ENCODE data around the gene OSBPL6. TPM values are rescaled to one million over a fixed set of nuclear protein-coding genes. Genes with fewer than 3 reads are reported as not detected.

The OSBPL6 gene
- total RNA-seq, 1 experiment from 2014 or later: 2.3 TPM

DNA sequence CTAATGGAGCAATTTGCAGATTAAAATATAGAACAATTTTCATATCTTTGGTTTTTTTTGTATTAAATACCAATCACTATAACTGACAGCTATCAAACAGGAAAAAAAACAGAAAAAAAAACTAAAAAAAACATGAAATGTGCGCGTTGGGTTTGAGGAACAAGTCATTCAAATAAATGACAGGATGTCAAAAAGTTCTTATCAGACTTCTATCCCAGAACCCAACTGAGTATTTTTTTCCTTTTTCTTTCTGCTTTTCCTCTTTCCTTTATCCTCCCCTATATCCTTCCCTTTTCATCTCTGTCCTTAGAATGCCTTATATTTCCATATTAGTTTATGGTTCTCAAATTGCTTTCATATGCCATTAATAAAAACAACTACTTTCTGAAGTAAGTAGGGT lies 242.3 kb downstream of the OSBPL6 start:
- CTCF ChIA-PET: interaction anchor here (0.5 kb wide), 1 partner anchor 1539 kb away, joined by 4 read pairs; no protein-coding TSS in a partner anchor
- intact Hi-C loops (cut with micrococcal nuclease; ENCODE audit: unreplicated experiment): no loop called here
- Mint-ChIP-seq H3K36me3 (ENCODE audit: insufficient read depth, unreplicated experiment) (peaks cover 40% of the 10 kb centered on the region), H3K4me1 (ENCODE audit: low read depth, unreplicated experiment) (no peaks in the 10 kb centered on the region), H3K27me3 (ENCODE audit: unreplicated experiment) (no peaks in the 10 kb centered on the region), H3K4me3 (ENCODE audit: low read depth, unreplicated experiment) (no peak overlapping the region), H3K9me3 (ENCODE audit: low read depth, unreplicated experiment) (no peaks in the 10 kb centered on the region), H3K27ac (ENCODE audit: unreplicated experiment) (no peak overlapping the region)
- no peak for DNase-seq
- TF ChIP-seq, protein P1, sequence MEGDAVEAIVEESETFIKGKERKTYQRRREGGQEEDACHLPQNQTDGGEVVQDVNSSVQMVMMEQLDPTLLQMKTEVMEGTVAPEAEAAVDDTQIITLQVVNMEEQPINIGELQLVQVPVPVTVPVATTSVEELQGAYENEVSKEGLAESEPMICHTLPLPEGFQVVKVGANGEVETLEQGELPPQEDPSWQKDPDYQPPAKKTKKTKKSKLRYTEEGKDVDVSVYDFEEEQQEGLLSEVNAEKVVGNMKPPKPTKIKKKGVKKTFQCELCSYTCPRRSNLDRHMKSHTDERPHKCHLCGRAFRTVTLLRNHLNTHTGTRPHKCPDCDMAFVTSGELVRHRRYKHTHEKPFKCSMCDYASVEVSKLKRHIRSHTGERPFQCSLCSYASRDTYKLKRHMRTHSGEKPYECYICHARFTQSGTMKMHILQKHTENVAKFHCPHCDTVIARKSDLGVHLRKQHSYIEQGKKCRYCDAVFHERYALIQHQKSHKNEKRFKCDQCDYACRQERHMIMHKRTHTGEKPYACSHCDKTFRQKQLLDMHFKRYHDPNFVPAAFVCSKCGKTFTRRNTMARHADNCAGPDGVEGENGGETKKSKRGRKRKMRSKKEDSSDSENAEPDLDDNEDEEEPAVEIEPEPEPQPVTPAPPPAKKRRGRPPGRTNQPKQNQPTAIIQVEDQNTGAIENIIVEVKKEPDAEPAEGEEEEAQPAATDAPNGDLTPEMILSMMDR (IDR thresholded peaks at IDR 0.05; ENCODE audit: unreplicated experiment): no peak
- BruUV-seq (replicated peaks): no TSS peak

GRCh38 chr2:178441426-178441825 lies 247.1 kb downstream of the OSBPL6 start:
- H3K27ac Mint-ChIP-seq (ENCODE audit: unreplicated experiment): no peak overlapping the region
- H3K4me3 Mint-ChIP-seq (ENCODE audit: low read depth, unreplicated experiment): no peak overlapping the region
- no TSS peak for BruUV-seq (replicated peaks)
- no peaks in the 10 kb centered on the region for H3K4me1 Mint-ChIP-seq (ENCODE audit: low read depth, unreplicated experiment)
- no peaks in the 10 kb centered on the region for H3K9me3 Mint-ChIP-seq (ENCODE audit: low read depth, unreplicated experiment)
- CTCF ChIA-PET: no interaction called here
- no peaks in the 10 kb centered on the region for H3K27me3 Mint-ChIP-seq (ENCODE audit: unreplicated experiment)
- DNase-seq: no peak
- TF ChIP-seq, protein P1 (IDR thresholded peaks at IDR 0.05; ENCODE audit: unreplicated experiment): no peak
- peaks cover 31% of the 10 kb centered on the region for H3K36me3 Mint-ChIP-seq (ENCODE audit: insufficient read depth, unreplicated experiment)
- intact Hi-C loops (cut with micrococcal nuclease; ENCODE audit: unreplicated experiment): no loop called here

- H3K4me1 Mint-ChIP-seq (ENCODE audit: low read depth, unreplicated experiment): peaks cover 21% of the 10 kb centered on the region
- peaks cover 55% of the 10 kb centered on the region for H3K36me3 Mint-ChIP-seq (ENCODE audit: insufficient read depth, unreplicated experiment)
- no peaks in the 10 kb centered on the region for H3K27me3 Mint-ChIP-seq (ENCODE audit: unreplicated experiment)
- TF ChIP-seq, protein P1 (IDR thresholded peaks at IDR 0.05; ENCODE audit: unreplicated experiment): no peak
- H3K4me3 Mint-ChIP-seq (ENCODE audit: low read depth, unreplicated experiment): peak overlapping the region; percentile 90
- no peaks in the 10 kb centered on the region for H3K9me3 Mint-ChIP-seq (ENCODE audit: low read depth, unreplicated experiment)
- intact Hi-C loops (cut with micrococcal nuclease; ENCODE audit: unreplicated experiment): no loop called here
- BruUV-seq (replicated peaks): TSS peak; percentile 37
- DNase-seq: no peak
- CTCF ChIA-PET: interaction anchor here (1.3 to 2.3 kb wide), 2 partner anchors 30 to 35 kb away, joined by 3 to 10 read pairs; no protein-coding TSS in a partner anchor
- no peak overlapping the region for H3K27ac Mint-ChIP-seq (ENCODE audit: unreplicated experiment)
Observed at GRCh38 chr2:178448968-178449661, 254.8 kb downstream of the OSBPL6 start.

DNA sequence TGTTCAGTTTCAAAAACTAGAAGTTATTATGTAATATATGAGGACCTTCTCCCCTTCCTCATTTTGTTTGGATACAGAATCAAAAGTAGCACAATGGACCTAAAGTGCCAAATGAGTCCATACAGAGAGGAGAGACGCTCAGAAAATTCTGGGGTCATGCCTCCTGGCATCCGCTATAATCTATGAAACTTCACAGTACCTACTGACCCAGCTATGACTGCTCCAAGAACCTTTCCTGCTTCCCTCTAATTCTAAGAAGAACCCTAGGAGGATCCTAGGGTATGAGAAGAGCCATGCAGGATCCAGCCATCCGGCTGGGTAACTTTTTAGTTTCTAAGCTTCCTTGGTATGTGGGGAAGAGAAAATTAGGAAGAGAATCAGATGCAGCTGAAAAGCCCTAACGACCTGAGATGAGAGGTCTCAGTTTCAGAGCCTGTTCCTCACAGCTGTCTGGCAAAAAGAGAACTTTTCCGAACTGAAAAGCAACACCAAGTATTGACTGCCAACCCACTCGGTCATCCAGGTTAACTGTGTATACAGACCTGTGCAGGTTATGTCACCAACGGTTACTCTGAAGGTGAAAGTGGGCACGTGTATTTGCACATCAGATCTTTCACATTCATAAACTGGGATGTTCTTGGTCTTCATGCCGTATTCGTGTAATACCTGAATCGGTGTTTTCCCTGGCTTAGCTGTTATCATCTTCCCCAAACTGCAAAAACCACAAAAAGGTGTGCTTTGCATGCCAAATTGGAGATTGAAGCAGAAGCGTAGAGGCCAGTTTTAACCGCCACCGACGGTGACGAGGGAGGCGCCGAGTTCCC lies 255.6 kb downstream of the OSBPL6 start:
- Mint-ChIP-seq H3K9me3 (ENCODE audit: low read depth, unreplicated experiment) (no peaks in the 10 kb centered on the region), H3K27ac (ENCODE audit: unreplicated experiment) (peak overlapping the region; percentile 99), H3K4me3 (ENCODE audit: low read depth, unreplicated experiment) (peak overlapping the region; percentile 90), H3K4me1 (ENCODE audit: low read depth, unreplicated experiment) (peaks cover 21% of the 10 kb centered on the region), H3K36me3 (ENCODE audit: insufficient read depth, unreplicated experiment) (peaks cover 48% of the 10 kb centered on the region), H3K27me3 (ENCODE audit: unreplicated experiment) (no peaks in the 10 kb centered on the region)
- intact Hi-C loops (cut with micrococcal nuclease; ENCODE audit: unreplicated experiment): loop anchor here (2.0 kb wide), 1 partner anchor 73 kb away; no protein-coding TSS in a partner anchor
- CTCF ChIA-PET: interaction anchor here (1.3 to 2.3 kb wide), 2 partner anchors 31 to 36 kb away, joined by 3 to 10 read pairs; no protein-coding TSS in a partner anchor
- no peak for DNase-seq
- no TSS peak for BruUV-seq (replicated peaks)
- TF ChIP-seq, protein P1 (IDR thresholded peaks at IDR 0.05; ENCODE audit: unreplicated experiment): no peak

Data from Calu3 (cell line).